Measurements from ENCODE around the gene BPTF.

GRCh38 chr17:67959510-67959909 is 134.2 kb downstream of the BPTF start:
- TF ChIP-seq CTCF (IDR thresholded peaks at IDR 0.05) (no peak), EZH2 (IDR thresholded peaks at IDR 0.05) (no peak)
